HepG2 (cell line): Measurements from ENCODE around the gene HHIPL1. TPM values are rescaled to one million over a fixed set of nuclear protein-coding genes. Genes with fewer than 3 reads are reported as not detected.

Experiments
- AGO1 ChIP-seq: fragments of 200-400 bp; formaldehyde crosslinking; IDR thresholded peaks from 2 replicates; pipeline ENCODE4 v1.6.1; 2017; ENCODE audit warnings: mild to moderate bottlenecking, low read depth, low read length, moderate library complexity; ENCODE audit not compliant: poor library complexity, severe bottlenecking
- ATF4 ChIP-seq, 2 experiments: fragments of 450-650 bp in 1 of 2; sonication (generic) in 1 of 2; formaldehyde crosslinking; IDR thresholded peaks; 2 replicates each; pipeline versions ENCODE4 v1.5.0 to v1.8.0; 2020 to 2022; ENCODE audit warnings: mild to moderate bottlenecking in 1 of 2, missing genetic modification reagents in 1 of 2
- CEBPG ChIP-seq: IDR thresholded peaks from 2 replicates; pipeline ENCODE4 v1.6.1; 2016
- CENPT ChIP-seq: sonication (generic); formaldehyde crosslinking; IDR thresholded peaks from 2 replicates; pipeline ENCODE4 v1.8.0; 2022; ENCODE audit warnings: low read depth, mild to moderate bottlenecking, moderate library complexity, missing genetic modification reagents
- CREM ChIP-seq, 2 experiments: sonication (generic) in 1 of 2; formaldehyde crosslinking in 1 of 2; IDR thresholded peaks; 2 replicates each; pipeline versions ENCODE4 v1.4.0 to v1.6.1; 2016 to 2020; ENCODE audit warnings: antibody characterized with exemption in 1 of 2, mild to moderate bottlenecking in 1 of 2, missing genetic modification reagents in 1 of 2
- MAFG ChIP-seq: sonication (generic); formaldehyde crosslinking; IDR thresholded peaks from 2 replicates; pipeline ENCODE4 v1.5.1; 2020; ENCODE audit warnings: mild to moderate bottlenecking, missing genetic modification reagents
- MEIS2 ChIP-seq: sonication (generic); formaldehyde crosslinking; IDR thresholded peaks from 2 replicates; pipeline ENCODE4 v1.9.0; 2021; ENCODE audit warnings: mild to moderate bottlenecking, missing genetic modification reagents
- MYC ChIP-seq: sonication (generic); formaldehyde crosslinking; IDR thresholded peaks from 2 replicates; pipeline ENCODE4 v1.9.0; 2021; ENCODE audit warnings: missing genetic modification reagents, borderline replicate concordance
- PTBP1 ChIP-seq: fragments of 200-400 bp; formaldehyde crosslinking; IDR thresholded peaks from 2 replicates; pipeline ENCODE4 v1.6.1; 2018; ENCODE audit warnings: low read length, low read depth; ENCODE audit not compliant: poor library complexity, severe bottlenecking
- RBFOX2 ChIP-seq: fragments of 200-400 bp; formaldehyde crosslinking; IDR thresholded peaks from 2 replicates; pipeline ENCODE4 v1.6.1; 2017; ENCODE audit warnings: low read depth, mild to moderate bottlenecking, low read length
- RCOR2 ChIP-seq: IDR thresholded peaks from 2 replicates; pipeline ENCODE4 v1.6.1; 2016; ENCODE audit warnings: missing biosample characterization, missing genetic modification reagents
- ZBTB25 ChIP-seq: IDR thresholded peaks from 2 replicates; pipeline ENCODE4 v1.6.1; 2018; ENCODE audit warnings: missing genetic modification reagents
- ZFP36L1 ChIP-seq: sonication (generic); formaldehyde crosslinking; IDR thresholded peaks from 2 replicates; pipeline ENCODE4 v1.8.0; 2022; ENCODE audit warnings: mild to moderate bottlenecking, missing genetic modification reagents, moderate library complexity
- ZMYM4 ChIP-seq: sonication (generic); formaldehyde crosslinking; IDR thresholded peaks from 2 replicates; pipeline ENCODE4 v1.8.1; 2023; ENCODE audit warnings: mild to moderate bottlenecking, missing genetic modification reagents
- ZNF317 ChIP-seq: sonication (generic); formaldehyde crosslinking; IDR thresholded peaks from 2 replicates; pipeline ENCODE4 v1.5.0; 2020; ENCODE audit warnings: mild to moderate bottlenecking, missing genetic modification reagents
- ZNF335 ChIP-seq: sonication (generic); formaldehyde crosslinking; IDR thresholded peaks from 2 replicates; pipeline ENCODE4 v1.4.0; 2020; ENCODE audit warnings: missing genetic modification reagents
- ZNF337 ChIP-seq: sonication (generic); formaldehyde crosslinking; IDR thresholded peaks from 2 replicates; pipeline ENCODE4 v1.5.1; 2020; ENCODE audit warnings: missing genetic modification reagents, low read depth, mild to moderate bottlenecking, borderline replicate concordance
- ZNF563 ChIP-seq: sonication (generic); formaldehyde crosslinking; IDR thresholded peaks from 2 replicates; pipeline ENCODE4 v1.8.0; 2022; ENCODE audit warnings: mild to moderate bottlenecking, moderate library complexity, missing genetic modification reagents
- ZNF616 ChIP-seq: sonication (generic); formaldehyde crosslinking; IDR thresholded peaks from 2 replicates; pipeline ENCODE4 v1.5.0; 2020; ENCODE audit warnings: low read depth, mild to moderate bottlenecking, missing genetic modification reagents
- polyA plus RNA-seq, 8 experiments: library from polyadenylated mRNA; depleted of rRNA in 3 of 8; stranded (reverse) in 7 of 8; unstranded in 1 of 8; fragments of >200 nt; fragmentation: Illumina TruSeq in 4 of 8; extraction: Trizol in 4 of 8; gene quantifications; 2 replicates each; pipeline versions ENCODE4 v1.2.1 to v1.2.3, GENCODE V29; 2011 to 2016; ENCODE audit warnings: low read depth in 4 of 8, missing spikeins in 1 of 8, mixed read lengths in 1 of 8; ENCODE audit not compliant: insufficient read depth in 1 of 8
- total RNA-seq, 5 experiments: library from RNA; depleted of rRNA; stranded (reverse); fragments of >200 nt; fragmentation: Illumina TruSeq; extraction: Trizol; gene quantifications; 2 replicates each; pipeline ENCODE4 v1.2.3, GENCODE V29; 2016; ENCODE audit warnings: low read depth in 1 of 5
- TF ChIP-seq, protein P1 (sequence below), 2 experiments: sonication (generic) in 1 of 2; formaldehyde crosslinking in 1 of 2; IDR thresholded peaks; 2 replicates each; pipeline versions ENCODE4 v1.4.0 to v1.6.1; 2016 to 2020; ENCODE audit warnings: borderline replicate concordance in 1 of 2, low read depth in 1 of 2, mild to moderate bottlenecking in 1 of 2, missing genetic modification reagents in 1 of 2

The HHIPL1 gene
- total and polyA plus RNA-seq, 2 of the 13 experiments (the other 11 are each of a cell fraction or from before 2014, with no cell fraction given) = not detected

- TF ChIP-seq ZMYM4 (CRISPR knock-in tag) (0 out of 2 replicates have a peak, but pooled peaks have one; percentile 14), ZNF616 (CRISPR knock-in tag) (no peak), CREM (IDR thresholded peaks at IDR 0.05) (no peak), CREM (CRISPR knock-in tag; IDR thresholded peaks at IDR 0.05) (no peak), ZNF563 (CRISPR knock-in tag) (no peak), MYC (peak; percentile 68; the same call in 1 of the 2 replicates), ZNF337 (CRISPR knock-in tag) (no peak), ATF4 (CRISPR knock-in tag; IDR thresholded peaks at IDR 0.05) (no peak), CEBPG (CRISPR knock-in tag) (0 out of 2 replicates have a peak, but pooled peaks have one; percentile 4), ZNF317 (CRISPR knock-in tag) (no peak), RCOR2 (CRISPR knock-in tag) (peak; percentile 16; the same call in 1 of the 2 replicates), ZNF335 (CRISPR knock-in tag) (no peak), MAFG (CRISPR knock-in tag) (no peak), ZFP36L1 (CRISPR knock-in tag) (no peak), MEIS2 (CRISPR knock-in tag) (no peak), ZBTB25 (CRISPR knock-in tag) (peak; percentile 64; the same call in 1 of the 2 replicates), AGO1 (no peak), CENPT (no peak), PTBP1 (no peak), RBFOX2 (peak; percentile 30; the same call in 1 of the 2 replicates)
- TF ChIP-seq, protein P1, sequence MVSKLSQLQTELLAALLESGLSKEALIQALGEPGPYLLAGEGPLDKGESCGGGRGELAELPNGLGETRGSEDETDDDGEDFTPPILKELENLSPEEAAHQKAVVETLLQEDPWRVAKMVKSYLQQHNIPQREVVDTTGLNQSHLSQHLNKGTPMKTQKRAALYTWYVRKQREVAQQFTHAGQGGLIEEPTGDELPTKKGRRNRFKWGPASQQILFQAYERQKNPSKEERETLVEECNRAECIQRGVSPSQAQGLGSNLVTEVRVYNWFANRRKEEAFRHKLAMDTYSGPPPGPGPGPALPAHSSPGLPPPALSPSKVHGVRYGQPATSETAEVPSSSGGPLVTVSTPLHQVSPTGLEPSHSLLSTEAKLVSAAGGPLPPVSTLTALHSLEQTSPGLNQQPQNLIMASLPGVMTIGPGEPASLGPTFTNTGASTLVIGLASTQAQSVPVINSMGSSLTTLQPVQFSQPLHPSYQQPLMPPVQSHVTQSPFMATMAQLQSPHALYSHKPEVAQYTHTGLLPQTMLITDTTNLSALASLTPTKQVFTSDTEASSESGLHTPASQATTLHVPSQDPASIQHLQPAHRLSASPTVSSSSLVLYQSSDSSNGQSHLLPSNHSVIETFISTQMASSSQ (IDR thresholded peaks at IDR 0.05; ENCODE audit: low read depth) = no peak
- TF ChIP-seq, protein P1 (CRISPR knock-in tag; IDR thresholded peaks at IDR 0.05; ENCODE audit: borderline replicate concordance) = peak; percentile 30; the same call in 1 of the 2 replicates
Observed at GRCh38 chr14:99602054-99602787, 42.7 kb upstream of the HHIPL1 start (continued).
